Chondrocyte (in vitro differentiated cells): ENCODE results near the gene FAM153A. TPM values are rescaled to one million over a fixed set of nuclear protein-coding genes. Genes with fewer than 3 reads are reported as not detected.
"Not testable (repeated sequence)": the region's sequence is repeated elsewhere in the genome, so short reads cannot be mapped to it uniquely, and the experiment has no call there.

ENCODE experiments used
- DNase-seq: peaks from one replicate; pipeline ENCODE4 v3.0.0; 2021; ENCODE audit warnings: mixed read lengths, low spot score
- H3K27ac Mint-ChIP-seq: one replicate; pipeline ENCODE4 v1.8.0; 2021; ENCODE audit warnings: mild to moderate bottlenecking, moderate library complexity, mixed read lengths; ENCODE audit not compliant: unreplicated experiment
- H3K27me3 Mint-ChIP-seq: 2 replicates; pipeline ENCODE4 v1.8.0; 2021; ENCODE audit warnings: low read depth, mixed read lengths
- H3K36me3 Mint-ChIP-seq: 2 replicates; pipeline ENCODE4 v1.8.0; 2021; ENCODE audit warnings: low read depth, mixed read lengths
- H3K4me1 Mint-ChIP-seq: 2 replicates; pipeline ENCODE4 v1.8.0; 2021; ENCODE audit warnings: low read depth, mild to moderate bottlenecking, mixed read lengths
- H3K4me3 Mint-ChIP-seq: one replicate; pipeline ENCODE4 v1.8.0; 2021; ENCODE audit warnings: mild to moderate bottlenecking, moderate library complexity, mixed read lengths; ENCODE audit not compliant: unreplicated experiment
- H3K9me3 Mint-ChIP-seq: 2 replicates; pipeline ENCODE4 v1.8.0; 2021; ENCODE audit warnings: low read depth, mixed read lengths
- total RNA-seq: library from RNA; stranded (reverse); gene quantifications from 3 replicates; pipeline ENCODE4 v1.2.1, GENCODE V29; 2021

The FAM153A gene
- total RNA-seq, 1 donor from 2014 or later: 0.17 TPM

DNA sequence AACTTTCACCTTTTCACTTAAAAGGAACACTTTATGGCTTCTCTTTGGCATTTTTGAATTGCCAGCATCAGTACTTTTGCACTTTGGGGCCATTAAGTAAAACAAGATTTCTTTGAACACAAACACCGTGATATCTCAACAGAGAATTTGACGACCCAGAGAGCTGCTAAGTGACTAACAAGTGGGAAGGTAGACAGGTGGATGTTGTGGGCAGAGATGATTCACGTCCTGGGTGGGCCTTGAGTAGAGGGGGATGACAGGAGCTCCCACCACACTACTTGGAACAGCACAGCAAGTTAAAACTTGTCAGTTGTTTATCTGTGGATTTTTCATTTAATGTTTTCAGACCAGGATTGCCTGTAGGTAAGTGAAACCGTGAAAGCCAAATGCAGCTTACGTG is 18.7 kb upstream of the FAM153A start:
- not testable (repeated sequence) for DNase-seq, H3K27ac Mint-ChIP-seq, H3K4me1 Mint-ChIP-seq, H3K9me3 Mint-ChIP-seq, H3K36me3 Mint-ChIP-seq, H3K27me3 Mint-ChIP-seq, H3K4me3 Mint-ChIP-seq

DNA sequence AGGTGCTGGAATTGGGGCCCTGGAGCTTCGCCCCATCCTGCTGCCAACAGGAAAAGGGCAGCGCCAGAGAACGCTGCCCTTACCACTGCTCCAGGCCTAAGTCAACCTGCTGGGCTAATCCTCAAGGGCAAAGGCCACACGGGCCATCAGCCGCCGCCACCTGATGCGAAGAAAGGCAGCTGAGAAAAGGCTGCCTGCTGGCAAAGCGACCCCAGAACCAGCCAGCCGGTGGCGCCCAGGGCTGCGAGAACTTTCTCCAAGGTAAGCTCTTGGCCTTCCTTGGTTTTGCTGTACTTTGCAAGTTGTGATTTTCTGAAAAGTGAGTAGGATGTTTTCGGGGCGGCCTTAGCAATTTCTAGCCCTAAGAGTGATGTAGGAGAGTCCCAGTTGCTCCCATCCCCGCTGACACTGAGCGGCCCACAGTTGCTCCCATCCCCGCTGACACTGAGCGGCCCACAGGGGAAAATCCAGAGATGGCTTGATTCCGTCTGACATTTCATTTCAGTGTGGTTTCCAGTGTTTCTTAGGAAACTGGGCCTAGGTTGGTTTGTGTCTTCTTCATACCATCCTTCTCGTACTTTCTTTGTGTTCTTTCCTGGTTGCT is 15.6 kb upstream of the FAM153A start:
- H3K4me1 Mint-ChIP-seq, H3K27ac Mint-ChIP-seq: not testable (repeated sequence)

DNA sequence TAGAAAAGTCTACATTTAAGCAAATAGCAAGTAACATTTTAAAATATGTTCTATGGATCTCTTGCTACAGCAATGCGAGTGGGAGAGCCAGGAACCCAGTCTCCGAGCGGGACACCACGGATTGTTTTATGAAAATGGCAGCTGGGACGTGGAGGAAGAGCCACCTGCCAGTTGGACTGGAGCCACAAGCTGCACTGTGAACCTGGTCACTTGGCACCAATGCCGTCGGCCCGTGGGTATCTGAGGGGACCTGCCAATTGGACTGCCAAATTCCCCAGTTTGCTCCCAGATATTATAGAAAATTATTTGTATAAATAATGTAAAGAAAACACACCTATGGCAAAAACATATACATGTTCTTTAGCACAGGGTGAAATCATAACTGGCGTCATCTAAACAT is 10.6 kb upstream of the FAM153A start:
- not testable (repeated sequence) for DNase-seq, H3K36me3 Mint-ChIP-seq, H3K4me3 Mint-ChIP-seq, H3K9me3 Mint-ChIP-seq, H3K27me3 Mint-ChIP-seq, H3K27ac Mint-ChIP-seq, H3K4me1 Mint-ChIP-seq

More for the DNA sequence above, 15.6 kb upstream of the FAM153A start:
- DNase-seq, H3K9me3 Mint-ChIP-seq, H3K4me3 Mint-ChIP-seq, H3K36me3 Mint-ChIP-seq, H3K27me3 Mint-ChIP-seq: not testable (repeated sequence)

DNA sequence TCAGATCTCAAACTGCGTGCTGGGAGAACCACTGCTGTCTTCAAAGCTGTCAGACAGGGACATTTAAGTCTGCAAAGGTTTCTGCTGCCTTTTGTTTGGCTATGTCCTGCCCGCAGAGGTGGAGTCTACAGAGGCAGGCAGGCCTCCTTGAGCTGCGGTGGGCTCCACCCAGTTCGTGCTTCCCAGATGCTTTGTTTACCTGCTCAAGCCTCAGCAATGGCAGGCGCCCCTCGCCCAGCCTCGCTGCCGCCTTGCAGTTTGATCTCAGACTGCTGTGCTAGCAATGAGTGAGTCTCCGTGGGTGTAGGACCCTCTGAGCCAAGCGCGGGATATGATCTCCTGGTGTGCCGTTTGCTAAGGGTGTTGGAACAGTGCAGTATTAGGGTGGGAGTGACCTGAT is 8.9 kb upstream of the FAM153A start:
- H3K4me3 Mint-ChIP-seq, H3K9me3 Mint-ChIP-seq, H3K4me1 Mint-ChIP-seq, DNase-seq, H3K36me3 Mint-ChIP-seq, H3K27ac Mint-ChIP-seq, H3K27me3 Mint-ChIP-seq: not testable (repeated sequence)

DNA sequence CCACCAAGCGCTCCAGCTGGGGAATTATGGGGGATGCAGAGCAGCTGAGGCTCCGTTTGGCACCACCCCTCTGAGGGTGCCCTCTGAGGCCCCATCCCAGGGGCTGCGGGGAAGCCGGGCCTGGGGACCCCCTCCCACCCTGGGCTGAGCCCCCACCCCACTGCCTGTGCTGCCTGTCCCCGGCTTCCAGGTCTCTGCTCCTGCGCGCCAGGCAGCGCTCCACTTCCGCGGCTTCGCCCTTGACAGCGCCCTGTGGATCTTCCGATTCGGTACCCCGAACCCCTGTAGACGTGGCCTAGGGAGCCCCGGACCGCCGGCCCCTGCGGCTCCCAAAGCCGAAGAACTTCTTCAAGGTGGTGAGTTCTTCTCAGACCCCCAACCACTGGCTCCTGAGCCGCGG is 530 bp downstream of the FAM153A start:
- not testable (repeated sequence) for H3K4me3 Mint-ChIP-seq, DNase-seq, H3K27ac Mint-ChIP-seq, H3K27me3 Mint-ChIP-seq, H3K36me3 Mint-ChIP-seq, H3K4me1 Mint-ChIP-seq, H3K9me3 Mint-ChIP-seq

DNA sequence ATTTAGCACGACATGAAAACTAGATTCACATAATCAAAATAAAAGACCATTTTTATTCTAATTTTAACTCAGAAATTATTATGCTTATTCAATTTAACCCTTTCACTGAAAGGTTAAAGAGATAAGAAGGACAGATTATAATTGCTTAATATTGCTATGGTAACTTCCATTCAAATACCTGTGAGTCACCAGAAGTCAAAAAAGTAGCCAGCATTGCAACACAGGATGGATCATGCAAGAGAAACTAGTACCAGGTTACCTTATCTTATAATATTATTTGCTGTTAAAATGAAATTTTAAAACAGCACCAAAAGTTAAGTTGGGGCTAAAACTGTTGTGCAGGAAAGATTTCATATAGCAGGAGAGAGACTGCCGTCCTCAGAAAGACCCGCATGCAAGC is 11.5 kb downstream of the FAM153A start:
- not testable (repeated sequence) for H3K36me3 Mint-ChIP-seq, H3K4me1 Mint-ChIP-seq, H3K27me3 Mint-ChIP-seq, H3K4me3 Mint-ChIP-seq, H3K27ac Mint-ChIP-seq, H3K9me3 Mint-ChIP-seq, DNase-seq

DNA sequence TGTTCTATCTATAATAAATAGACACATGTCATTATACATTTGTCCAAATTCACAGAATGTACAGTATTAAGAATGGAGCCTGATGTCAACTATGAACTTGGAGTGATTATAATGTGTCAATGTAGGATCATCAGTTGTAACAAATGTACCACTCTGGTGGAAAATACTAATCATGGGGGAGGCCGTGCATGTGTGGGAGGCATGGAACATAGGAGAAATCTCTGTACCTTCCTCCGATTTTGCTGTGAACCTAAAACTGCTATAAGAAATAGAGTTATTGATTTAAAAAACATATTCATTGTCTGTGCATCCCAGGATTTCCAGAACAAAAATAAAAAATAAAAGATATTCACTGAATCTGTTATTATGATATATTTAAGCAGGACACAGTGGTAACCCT is 12.1 kb downstream of the FAM153A start:
- not testable (repeated sequence) for H3K4me3 Mint-ChIP-seq, H3K4me1 Mint-ChIP-seq, H3K27me3 Mint-ChIP-seq, H3K27ac Mint-ChIP-seq, DNase-seq, H3K9me3 Mint-ChIP-seq, H3K36me3 Mint-ChIP-seq

DNA sequence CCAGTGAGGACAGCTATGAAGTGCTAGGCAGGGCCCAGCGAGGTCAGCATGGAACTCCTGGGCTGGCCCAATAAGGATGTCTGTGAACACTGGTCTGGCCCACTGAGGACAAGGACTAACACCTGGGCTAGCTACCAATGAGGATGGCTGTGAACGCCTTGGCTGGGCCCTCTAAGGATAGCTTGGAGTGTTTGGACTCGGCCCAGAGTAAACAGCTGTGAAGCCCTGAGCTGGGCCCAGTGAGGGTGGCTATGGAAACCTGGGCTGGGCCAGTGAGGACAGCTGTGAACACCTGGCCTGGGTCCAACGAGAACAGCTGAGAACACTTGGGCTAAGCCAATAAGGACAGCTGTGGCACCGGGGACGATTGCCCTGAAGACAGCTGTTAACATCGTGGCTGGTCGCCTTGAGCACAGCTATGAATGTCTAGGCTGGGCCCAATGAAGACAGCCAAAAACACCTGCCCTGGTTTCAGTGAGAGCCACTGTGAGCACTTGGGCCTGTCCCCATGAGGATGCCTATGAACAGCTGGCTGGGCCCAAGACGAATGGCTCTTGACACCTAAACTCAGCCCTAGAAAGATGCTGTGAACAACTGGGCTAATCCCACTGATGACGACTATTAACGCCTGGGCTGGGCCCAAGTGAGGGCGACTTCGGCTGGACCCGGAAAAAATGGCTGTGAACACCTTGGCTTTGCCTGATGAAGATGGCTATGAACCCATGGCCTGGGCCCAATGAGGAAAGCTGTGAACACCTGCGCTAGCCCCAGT is 18.8 kb downstream of the FAM153A start:
- not testable (repeated sequence) for H3K9me3 Mint-ChIP-seq, DNase-seq, H3K4me1 Mint-ChIP-seq, H3K27me3 Mint-ChIP-seq, H3K27ac Mint-ChIP-seq, H3K36me3 Mint-ChIP-seq, H3K4me3 Mint-ChIP-seq

DNA sequence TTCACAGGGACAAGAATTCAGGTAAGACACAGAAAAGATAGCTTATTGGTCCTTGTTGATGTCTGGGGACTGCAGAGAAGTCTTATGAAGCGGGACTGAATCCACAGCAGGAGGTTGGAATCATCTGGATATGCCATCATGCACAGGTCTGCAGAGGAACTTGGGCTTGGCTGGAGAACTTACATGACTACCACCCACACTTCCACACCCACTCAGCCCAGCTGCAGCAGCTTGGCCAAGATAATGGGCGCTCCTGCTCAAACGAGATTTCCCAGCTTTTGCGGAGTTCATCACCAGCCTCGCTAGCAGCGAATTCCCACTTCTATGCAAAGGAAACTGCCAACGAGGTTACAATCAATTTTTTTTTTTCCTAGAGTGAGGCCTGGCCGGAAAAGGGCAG is 21.7 kb downstream of the FAM153A start:
- H3K4me1 Mint-ChIP-seq: not testable (repeated sequence)

DNA sequence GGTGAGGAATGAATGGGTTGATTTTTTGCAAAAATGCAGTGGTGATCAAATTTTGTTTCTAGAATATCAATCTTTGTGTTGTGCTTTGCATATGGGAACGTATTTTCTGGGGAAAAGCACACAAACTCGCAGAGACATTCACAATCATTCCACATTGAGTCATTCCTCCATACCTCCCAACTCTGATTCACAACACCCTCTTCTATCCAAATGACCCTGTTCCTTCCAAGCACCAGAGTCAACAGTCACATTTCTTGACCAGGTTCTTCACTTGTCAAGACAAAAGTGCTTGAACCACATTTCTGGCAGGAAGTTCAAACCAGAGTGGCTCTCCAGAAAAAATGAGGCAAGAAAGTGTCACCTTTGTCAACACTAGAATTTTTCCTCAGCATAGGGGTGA is 35.3 kb downstream of the FAM153A start:
- not testable (repeated sequence) for H3K4me3 Mint-ChIP-seq, H3K27me3 Mint-ChIP-seq, H3K27ac Mint-ChIP-seq, H3K4me1 Mint-ChIP-seq, H3K36me3 Mint-ChIP-seq, H3K9me3 Mint-ChIP-seq, DNase-seq

More for the DNA sequence above, 21.7 kb downstream of the FAM153A start:
- H3K36me3 Mint-ChIP-seq, DNase-seq, H3K9me3 Mint-ChIP-seq, H3K27me3 Mint-ChIP-seq, H3K4me3 Mint-ChIP-seq, H3K27ac Mint-ChIP-seq: not testable (repeated sequence)

DNA sequence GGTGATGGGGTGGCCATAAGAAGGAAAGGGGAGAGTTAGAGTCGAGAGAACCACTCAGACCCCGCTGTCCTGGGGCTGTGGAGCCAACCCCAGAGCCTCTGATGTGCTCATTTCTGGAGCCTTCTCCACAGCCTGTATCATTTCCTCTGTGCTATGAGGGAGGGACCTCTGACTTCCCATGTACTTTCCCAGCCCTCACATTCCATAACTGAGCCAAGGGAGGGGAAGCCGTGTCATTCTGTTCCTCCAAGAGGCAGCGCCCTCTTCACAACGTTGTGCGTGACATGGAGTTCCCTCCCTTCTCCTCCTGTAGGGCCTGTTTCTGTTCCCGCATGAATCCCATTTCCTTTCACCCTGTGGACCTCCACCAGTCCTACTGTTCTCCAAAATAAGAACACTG is 57.8 kb downstream of the FAM153A start:
- H3K4me1 Mint-ChIP-seq, H3K36me3 Mint-ChIP-seq, H3K27ac Mint-ChIP-seq, H3K4me3 Mint-ChIP-seq, H3K9me3 Mint-ChIP-seq, DNase-seq, H3K27me3 Mint-ChIP-seq: not testable (repeated sequence)

DNA sequence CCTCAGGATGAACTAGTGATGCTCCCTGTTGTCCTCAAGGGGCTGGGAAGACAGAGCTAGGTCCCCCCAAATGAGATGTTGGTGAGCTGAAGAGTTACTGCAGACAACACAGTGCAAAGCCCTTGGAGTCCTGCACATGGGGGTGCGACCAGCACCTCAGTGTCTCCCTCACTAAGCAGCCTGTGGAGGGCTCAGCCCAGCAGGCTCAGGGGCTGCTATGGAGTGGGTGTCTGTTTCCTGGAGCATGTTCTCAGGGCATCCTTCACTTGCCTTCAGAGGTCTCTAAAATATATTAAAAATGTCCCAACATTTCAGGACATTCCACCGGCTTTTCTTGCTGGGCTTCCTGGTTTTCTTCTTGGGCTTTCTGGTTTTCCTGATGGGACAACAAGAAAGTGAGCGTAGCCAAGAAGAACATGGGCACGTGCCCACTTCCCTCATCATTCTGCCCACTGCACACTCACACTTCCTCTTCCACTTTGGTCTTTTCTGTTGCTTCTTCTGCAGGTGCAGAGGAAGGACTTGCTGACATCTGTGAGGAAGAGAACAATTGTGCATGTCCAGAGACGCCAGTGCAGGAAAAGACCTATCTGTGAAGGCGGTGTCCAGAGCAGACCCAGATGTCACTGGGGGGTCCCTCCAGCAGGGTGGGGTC is 58.7 kb downstream of the FAM153A start:
- H3K4me3 Mint-ChIP-seq, H3K9me3 Mint-ChIP-seq, H3K4me1 Mint-ChIP-seq, DNase-seq, H3K27ac Mint-ChIP-seq, H3K27me3 Mint-ChIP-seq, H3K36me3 Mint-ChIP-seq: not testable (repeated sequence)

DNA sequence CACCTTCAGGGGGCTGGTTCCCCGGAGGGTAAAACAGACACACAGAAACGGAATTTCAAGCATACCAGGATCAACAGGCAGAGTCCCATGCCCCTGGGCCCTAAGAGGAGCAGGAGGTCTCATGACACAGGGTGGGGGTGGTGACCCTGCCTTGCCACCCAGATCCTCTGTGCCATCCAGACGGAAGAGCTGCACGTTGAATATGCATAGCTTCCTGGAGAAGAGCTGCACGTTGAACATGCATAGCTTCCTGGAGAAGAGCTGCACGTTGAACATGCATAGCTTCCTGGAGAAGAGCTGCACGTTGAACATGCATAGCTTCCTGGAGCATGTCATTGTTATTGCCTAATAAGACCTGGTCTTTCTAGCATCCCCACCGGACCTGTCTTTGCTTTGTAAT is 59.9 kb downstream of the FAM153A start:
- not testable (repeated sequence) for H3K9me3 Mint-ChIP-seq, H3K27ac Mint-ChIP-seq, H3K4me3 Mint-ChIP-seq, H3K36me3 Mint-ChIP-seq, H3K27me3 Mint-ChIP-seq, DNase-seq, H3K4me1 Mint-ChIP-seq
